Osteoblast (primary cell): ENCODE data around the gene COL11A1. TPM values are rescaled to one million over a fixed set of nuclear protein-coding genes. Genes with fewer than 3 reads are reported as not detected.
A peak's percentile ranks its signal among the peaks of the same experiment; 100 is the strongest.

ENCODE experiments used
- DNase-seq: peaks from one replicate; pipeline ENCODE4 v3.0.0; 2011; ENCODE audit warnings: low spot score, mixed read lengths; ENCODE audit not compliant: insufficient read length; ENCODE audit errors: missing footprints
- H2AFZ ChIP-seq: 2 replicates; pipeline ENCODE4 v1.6.0; 2011; ENCODE audit warnings: mild to moderate bottlenecking, low read length
- H3K27ac ChIP-seq: 2 replicates; pipeline ENCODE4 v1.5.1; 2011; ENCODE audit warnings: mild to moderate bottlenecking, low read depth, low read length, moderate library complexity
- H3K27me3 ChIP-seq: 2 replicates; pipeline ENCODE4 v1.6.0; 2012; ENCODE audit warnings: mild to moderate bottlenecking, control low read depth, inconsistent platforms, low read length, moderate library complexity; ENCODE audit not compliant: insufficient read depth
- H3K36me3 ChIP-seq: 2 replicates; pipeline ENCODE4 v1.5.1; 2011; ENCODE audit warnings: mild to moderate bottlenecking, low read length, control low read depth, moderate library complexity; ENCODE audit not compliant: insufficient read depth
- H3K4me1 ChIP-seq: 2 replicates; pipeline ENCODE4 v1.5.1; 2011; ENCODE audit warnings: mild to moderate bottlenecking, low read length, control low read depth, moderate library complexity; ENCODE audit not compliant: insufficient read depth
- H3K4me2 ChIP-seq: 2 replicates; pipeline ENCODE4 v1.6.0; 2011; ENCODE audit warnings: mild to moderate bottlenecking, low read length; ENCODE audit not compliant: insufficient read depth
- H3K4me3 ChIP-seq: fragments of 200-600 bp; sonication (generic); 3 replicates; pipeline ENCODE4 v1.5.1; 2012; ENCODE audit warnings: mild to moderate bottlenecking, low read length, inconsistent platforms; ENCODE audit not compliant: insufficient read depth
- H3K79me2 ChIP-seq: 2 replicates; pipeline ENCODE4 v1.6.0; 2012; ENCODE audit warnings: mild to moderate bottlenecking, low read length, control low read depth, inconsistent platforms; ENCODE audit not compliant: insufficient read depth
- H3K9me3 ChIP-seq: 2 replicates; pipeline ENCODE4 v1.5.1; 2011; ENCODE audit warnings: low read depth, low read length, control low read depth
- H4K20me1 ChIP-seq: 2 replicates; pipeline ENCODE4 v1.6.0; 2012; ENCODE audit warnings: mild to moderate bottlenecking, low read length, control low read depth; ENCODE audit not compliant: insufficient read depth
- CTCF ChIP-seq: IDR thresholded peaks from 2 replicates; pipeline ENCODE4 v1.5.1; 2011; ENCODE audit warnings: mild to moderate bottlenecking, low read depth, low read length, moderate library complexity; ENCODE audit errors: extremely low read depth
- total RNA-seq: library from RNA; depleted of rRNA; stranded (reverse); fragments of >200 nt; gene quantifications from 2 replicates; pipeline ENCODE4 v1.2.3, GENCODE V29; 2012

COL11A1 gene
- total RNA-seq, 1 donor, result 158 TPM

GRCh38 chr1:102977292-102977691 lies 131.0 kb downstream of the COL11A1 start:
- H3K79me2 ChIP-seq, result no peaks in the 10 kb centered on the region
- TF ChIP-seq CTCF, result no peak
- H3K4me3 ChIP-seq, result no peak overlapping the region
- no peaks in the 10 kb centered on the region for H4K20me1 ChIP-seq
- H3K36me3 ChIP-seq, result no peaks in the 10 kb centered on the region
- H3K27me3 ChIP-seq, result no peaks in the 10 kb centered on the region
- DNase-seq, result no peak
- no peak overlapping the region for H2AFZ ChIP-seq
- H3K27ac ChIP-seq, result no peak overlapping the region
- H3K4me2 ChIP-seq, result no peak overlapping the region
- no peaks in the 10 kb centered on the region for H3K4me1 ChIP-seq
- no peaks in the 10 kb centered on the region for H3K9me3 ChIP-seq

- Histone ChIP-seq H3K79me2 (no peaks in the 10 kb centered on the region), H3K4me1 (no peaks in the 10 kb centered on the region), H3K27ac (no peak overlapping the region), H2AFZ (no peak overlapping the region), H4K20me1 (no peaks in the 10 kb centered on the region), H3K4me2 (no peak overlapping the region), H3K9me3 (no peaks in the 10 kb centered on the region), H3K27me3 (no peaks in the 10 kb centered on the region), H3K36me3 (no peaks in the 10 kb centered on the region), H3K4me3 (no peak overlapping the region)
- peak; percentile 72 for TF ChIP-seq CTCF
- peak; percentile 50 for DNase-seq
Measured at GRCh38 chr1:102970496-102971078, 137.7 kb downstream of the COL11A1 start.

GRCh38 chr1:102967786-102968185 lies 140.5 kb downstream of the COL11A1 start:
- no peak overlapping the region for H3K27ac ChIP-seq
- no peak overlapping the region for H3K4me3 ChIP-seq
- no peak for DNase-seq
- no peaks in the 10 kb centered on the region for H3K36me3 ChIP-seq
- H3K4me2 ChIP-seq, result no peak overlapping the region
- H3K79me2 ChIP-seq, result no peaks in the 10 kb centered on the region
- no peaks in the 10 kb centered on the region for H3K27me3 ChIP-seq
- no peaks in the 10 kb centered on the region for H3K4me1 ChIP-seq
- no peaks in the 10 kb centered on the region for H4K20me1 ChIP-seq
- no peak overlapping the region for H2AFZ ChIP-seq
- TF ChIP-seq CTCF, result no peak
- no peaks in the 10 kb centered on the region for H3K9me3 ChIP-seq

- no peak for DNase-seq
- Histone ChIP-seq H3K4me1 (no peaks in the 10 kb centered on the region), H3K36me3 (no peaks in the 10 kb centered on the region), H2AFZ (no peak overlapping the region), H3K27ac (no peak overlapping the region), H3K9me3 (no peaks in the 10 kb centered on the region), H3K4me3 (no peak overlapping the region), H3K4me2 (no peak overlapping the region), H3K27me3 (no peaks in the 10 kb centered on the region), H4K20me1 (no peaks in the 10 kb centered on the region), H3K79me2 (no peaks in the 10 kb centered on the region)
- no peak for TF ChIP-seq CTCF
Measured at GRCh38 chr1:102961549-102961948, 146.8 kb downstream of the COL11A1 start.
